HG02840 (cell line): Measurements from ENCODE around the gene LAIR2.

Experiments used
- ATAC-seq: cut with Tn5 transposase; IDR thresholded peaks from one replicate; pipeline ENCODE4 v1.9.1; 2021; ENCODE audit warnings: mild to moderate bottlenecking, moderate library complexity, moderate number of reproducible peaks; ENCODE audit not compliant: unreplicated experiment, low FRiP score

Gene LAIR2

DNA sequence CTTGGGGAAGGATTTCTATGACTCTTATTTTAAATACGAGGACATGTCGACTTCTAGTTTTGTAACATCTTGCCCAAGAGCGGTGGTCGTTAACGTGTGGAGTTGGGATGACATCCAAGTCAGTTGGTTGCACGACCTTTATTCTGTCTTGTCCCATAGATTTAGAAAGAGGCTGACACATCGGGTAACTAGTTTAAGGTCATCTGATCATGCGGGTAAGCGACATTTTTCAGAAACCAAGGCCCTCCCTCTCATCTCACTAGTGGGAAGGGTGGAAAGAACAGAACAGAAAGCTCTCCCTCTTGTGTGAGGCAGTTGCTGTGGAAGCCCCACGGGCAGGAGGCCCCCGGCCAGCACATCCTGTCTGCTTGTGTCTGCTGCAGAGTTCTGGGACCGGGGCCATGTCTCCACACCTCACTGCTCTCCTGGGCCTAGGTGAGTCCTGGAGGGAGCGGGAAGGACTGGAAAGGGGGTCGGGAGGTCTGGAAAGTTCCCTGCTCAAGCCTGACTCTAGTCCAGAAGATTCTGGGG is at the start of gene LAIR2:
TSS of gene LAIR2 (plus strand) at position 314 of the 531 bp plus-strand sequence. CDS start at position 402, 88 bp downstream.
- no peak for ATAC-seq

- no peak for ATAC-seq
Measured at GRCh38 chr19:54453921-54454780, 48.5 kb upstream of the LAIR2 start.

DNA sequence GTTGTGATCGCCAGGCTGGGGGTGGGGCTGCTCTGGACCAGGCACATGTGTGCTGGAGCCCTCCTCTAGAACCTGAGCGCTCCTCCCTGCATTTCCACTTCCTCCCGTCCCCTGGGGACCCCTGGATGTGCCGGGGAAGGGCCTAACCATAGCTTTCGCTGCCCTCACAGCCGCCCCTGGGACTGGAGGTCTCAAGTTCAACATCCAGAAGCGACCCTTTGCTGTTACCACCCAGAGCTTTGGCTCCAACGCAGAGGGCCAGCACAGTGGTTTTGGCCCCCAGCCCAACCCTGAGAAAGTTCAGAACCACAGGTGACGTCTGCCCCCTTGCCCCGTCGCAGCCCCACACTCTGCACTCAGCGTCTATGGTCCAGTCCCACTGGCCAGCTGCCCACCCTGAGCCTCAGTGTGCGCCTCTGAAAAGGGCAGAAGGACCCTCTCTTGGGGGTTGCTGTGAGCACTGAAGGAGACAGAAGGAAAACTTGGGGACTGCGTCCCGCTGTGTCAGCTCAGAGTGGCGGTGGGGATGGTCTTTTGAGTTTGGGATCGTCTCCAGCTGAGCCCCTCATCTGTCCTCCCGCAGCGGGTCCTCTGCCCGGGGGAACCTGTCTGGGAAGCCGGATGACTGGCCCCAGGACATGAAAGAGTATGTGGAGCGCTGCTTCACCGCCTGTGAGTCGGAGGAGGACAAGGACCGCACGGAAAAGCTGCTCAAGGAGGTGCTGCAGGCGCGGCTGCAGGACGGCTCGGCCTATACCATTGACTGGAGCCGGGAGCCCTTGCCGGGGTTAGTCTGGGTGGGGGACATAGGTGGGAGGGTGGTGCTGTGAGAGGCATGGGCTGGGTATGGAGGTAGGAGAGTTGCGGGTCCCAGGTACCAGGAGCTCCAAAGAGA is 47.6 kb upstream of the LAIR2 start:
- ATAC-seq: no peak

- ATAC-seq: no peak
Measured at GRCh38 chr19:54455786-54456422, 46.7 kb upstream of the LAIR2 start.

DNA sequence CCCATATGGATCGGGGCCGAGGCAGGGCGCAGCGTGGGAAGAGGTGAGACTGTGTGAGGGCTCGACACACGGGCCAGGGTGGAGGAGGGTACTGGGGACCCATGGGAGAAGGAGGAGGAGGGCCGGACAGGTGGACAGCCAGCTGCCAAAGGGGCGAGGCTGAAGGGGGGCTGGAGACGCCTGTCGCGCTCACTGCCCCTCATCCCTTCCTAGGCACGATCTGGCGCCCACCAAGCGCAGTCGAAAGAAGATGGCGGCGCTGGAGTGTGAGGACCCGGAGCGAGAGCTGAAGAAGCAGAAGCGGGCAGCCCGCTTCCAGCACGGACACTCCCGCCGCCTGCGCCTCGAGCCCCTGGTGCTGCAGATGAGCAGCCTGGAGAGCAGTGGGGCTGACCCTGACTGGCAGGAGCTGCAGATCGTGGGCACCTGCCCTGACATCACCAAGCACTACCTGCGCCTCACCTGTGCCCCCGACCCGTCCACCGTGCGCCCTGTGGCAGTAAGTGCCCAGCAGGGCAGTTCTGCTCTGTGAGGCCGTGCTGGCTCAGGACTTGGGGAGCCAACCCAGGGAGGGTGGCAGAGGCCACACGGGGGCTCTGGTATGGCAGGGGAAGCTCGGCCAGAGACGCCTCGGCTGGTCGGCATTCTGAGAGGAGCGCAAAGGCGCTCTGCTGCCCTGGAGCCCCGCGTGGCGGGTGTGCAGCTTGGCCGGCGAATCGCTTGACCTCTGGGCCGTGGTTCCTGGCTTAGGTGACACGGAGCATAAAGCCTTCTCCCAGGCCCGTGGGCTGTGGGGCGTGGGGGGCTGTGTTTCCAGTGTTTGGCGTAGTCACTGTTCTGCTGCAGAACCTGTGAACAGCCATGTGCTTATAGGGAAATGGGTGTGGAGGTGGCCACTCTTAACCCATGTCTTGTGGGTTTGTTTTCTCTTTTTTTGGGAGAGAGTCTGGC is 45.9 kb upstream of the LAIR2 start:
- ATAC-seq: no peak

DNA sequence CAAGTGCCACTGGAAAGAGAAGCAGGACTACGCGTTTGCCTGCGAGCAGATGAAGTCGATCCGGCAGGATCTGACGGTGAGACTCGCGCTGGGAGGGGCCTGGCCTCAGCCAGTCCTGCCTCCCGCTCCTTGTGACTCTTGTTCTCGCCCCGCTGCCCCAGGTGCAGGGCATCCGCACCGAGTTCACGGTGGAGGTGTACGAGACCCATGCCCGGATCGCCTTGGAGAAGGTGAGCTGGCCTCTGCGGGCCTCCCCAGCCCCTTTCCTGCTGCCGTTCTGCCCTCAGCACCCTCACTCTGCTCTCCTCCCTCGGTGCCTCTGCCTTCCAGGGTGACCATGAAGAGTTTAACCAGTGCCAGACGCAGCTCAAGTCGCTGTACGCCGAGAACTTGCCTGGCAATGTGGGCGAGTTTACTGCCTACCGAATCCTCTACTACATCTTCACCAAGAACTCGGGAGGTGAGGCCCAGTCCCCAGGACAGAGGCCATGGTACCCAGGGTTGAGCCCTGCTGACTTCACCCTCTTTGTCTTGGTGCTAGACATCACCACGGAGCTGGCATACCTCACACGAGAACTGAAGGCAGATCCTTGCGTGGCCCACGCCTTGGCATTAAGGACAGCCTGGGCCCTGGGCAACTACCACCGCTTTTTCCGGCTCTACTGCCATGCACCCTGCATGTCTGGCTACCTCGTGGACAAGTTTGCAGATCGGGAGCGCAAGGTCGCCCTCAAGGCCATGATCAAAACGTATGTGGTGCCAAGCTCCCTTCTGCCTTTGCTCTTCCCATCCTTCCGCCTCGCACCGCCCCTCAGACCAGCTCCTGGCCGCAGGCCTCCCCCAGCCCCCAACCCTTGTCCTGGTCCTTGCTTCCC is 44.6 kb upstream of the LAIR2 start:
- ATAC-seq: no peak

DNA sequence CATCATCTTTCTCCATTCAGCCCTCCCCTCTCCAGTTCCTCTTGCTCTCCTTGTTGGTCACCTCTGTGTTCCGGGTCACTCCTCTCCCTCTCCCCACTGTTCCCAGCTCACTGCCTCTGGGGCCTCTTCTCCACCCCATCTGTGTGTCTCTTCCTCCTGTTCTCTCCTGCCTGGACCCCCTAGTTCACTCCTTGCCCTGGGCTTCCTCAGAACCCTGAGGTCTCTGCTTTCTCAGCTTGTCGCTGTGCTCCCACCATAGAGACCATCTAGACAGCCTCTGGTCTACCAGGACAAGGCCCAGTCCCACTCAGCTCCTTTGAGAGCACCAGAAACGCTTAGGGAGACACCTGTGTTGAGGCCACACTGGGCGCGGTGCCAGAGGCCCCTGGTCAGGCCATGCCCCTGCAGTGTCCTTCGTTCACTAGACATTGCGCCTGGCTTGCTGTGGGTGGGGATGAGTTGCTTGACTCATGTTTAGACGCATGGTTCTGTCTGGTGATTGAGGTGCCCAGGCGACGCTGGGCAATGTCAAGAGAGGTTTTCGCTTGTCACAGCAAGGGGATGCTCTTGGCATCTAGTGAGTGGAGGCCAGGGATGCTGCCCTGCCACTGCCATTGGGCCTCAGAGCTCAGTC is 43.9 kb upstream of the LAIR2 start:
- ATAC-seq: no peak

GRCh38 chr19:54459282-54460229 is 43.1 kb upstream of the LAIR2 start:
- ATAC-seq: no peak

- ATAC-seq: no peak
Measured at GRCh38 chr19:54460230-54461005, 42.2 kb upstream of the LAIR2 start.

DNA sequence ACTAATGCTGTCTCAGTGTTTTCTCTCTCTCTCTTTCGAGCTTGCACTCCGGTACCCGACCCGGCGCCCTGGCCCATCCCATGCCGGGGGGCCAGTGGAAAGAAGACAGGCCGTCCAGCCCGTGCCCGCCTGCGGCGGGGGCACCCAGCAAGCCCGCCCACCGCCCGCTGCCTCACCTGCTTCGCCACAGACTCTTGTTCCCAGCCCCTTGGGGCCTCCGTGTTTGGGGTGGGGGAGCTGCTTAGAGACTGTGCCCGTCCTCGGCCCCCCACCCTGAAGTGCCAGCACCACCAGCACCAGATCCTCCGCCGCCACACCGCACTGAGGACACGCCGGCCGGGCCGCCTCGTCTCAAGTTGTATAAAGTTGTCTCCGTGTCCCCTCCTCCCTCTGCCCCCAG is 41.4 kb upstream of the LAIR2 start:
- ATAC-seq: no peak

DNA sequence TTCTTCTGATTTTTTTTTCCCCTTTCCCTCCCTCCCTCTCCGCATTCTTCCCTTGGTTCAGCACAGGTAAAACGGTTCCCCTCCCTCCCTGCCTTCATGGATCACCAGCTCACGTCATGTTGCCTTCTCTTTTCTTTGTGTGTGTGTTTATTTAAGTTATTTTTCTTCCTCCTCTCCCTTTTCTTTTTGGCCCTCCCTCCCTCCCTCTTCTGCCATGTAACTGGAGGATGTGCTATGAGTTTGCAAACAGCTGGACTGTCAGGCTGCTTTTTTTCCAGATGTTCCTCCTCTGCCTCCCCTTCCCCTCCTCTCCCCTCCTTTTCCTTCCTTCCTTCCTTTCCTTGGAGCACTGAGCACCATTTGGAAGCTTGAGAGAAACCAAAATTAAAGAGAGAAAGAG is 41.0 kb upstream of the LAIR2 start:
- no peak for ATAC-seq

DNA sequence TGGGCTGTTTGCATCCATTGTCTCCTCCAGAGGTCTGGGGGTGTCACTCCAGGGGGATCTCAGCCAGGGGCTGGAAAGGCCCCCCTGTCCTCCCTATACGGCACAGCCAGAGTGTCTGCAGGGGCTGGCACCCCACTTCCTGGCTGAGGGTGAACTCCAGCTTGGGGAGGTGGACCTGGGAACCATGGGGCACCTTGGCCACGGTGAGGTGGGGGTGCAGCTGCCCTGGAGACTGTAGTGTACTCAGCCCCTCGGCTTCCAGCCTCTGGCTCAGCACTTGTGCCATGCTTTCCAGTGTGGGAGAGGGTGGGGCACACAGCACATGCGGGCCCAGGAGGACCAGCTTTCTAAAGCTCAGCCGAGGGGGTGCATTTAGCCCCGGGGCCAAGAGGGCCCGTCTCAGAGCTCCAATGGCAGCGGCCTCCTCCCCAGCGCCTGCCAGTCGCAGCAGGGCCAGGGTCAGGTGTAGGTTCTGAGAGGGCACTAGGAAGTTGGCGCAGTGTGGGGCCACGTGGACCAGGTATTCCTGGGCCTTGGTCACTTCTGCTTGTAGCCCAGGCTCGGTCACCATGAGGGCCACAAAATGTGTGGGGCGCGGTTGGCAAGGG is 40.5 kb upstream of the LAIR2 start:
- no peak for ATAC-seq

DNA sequence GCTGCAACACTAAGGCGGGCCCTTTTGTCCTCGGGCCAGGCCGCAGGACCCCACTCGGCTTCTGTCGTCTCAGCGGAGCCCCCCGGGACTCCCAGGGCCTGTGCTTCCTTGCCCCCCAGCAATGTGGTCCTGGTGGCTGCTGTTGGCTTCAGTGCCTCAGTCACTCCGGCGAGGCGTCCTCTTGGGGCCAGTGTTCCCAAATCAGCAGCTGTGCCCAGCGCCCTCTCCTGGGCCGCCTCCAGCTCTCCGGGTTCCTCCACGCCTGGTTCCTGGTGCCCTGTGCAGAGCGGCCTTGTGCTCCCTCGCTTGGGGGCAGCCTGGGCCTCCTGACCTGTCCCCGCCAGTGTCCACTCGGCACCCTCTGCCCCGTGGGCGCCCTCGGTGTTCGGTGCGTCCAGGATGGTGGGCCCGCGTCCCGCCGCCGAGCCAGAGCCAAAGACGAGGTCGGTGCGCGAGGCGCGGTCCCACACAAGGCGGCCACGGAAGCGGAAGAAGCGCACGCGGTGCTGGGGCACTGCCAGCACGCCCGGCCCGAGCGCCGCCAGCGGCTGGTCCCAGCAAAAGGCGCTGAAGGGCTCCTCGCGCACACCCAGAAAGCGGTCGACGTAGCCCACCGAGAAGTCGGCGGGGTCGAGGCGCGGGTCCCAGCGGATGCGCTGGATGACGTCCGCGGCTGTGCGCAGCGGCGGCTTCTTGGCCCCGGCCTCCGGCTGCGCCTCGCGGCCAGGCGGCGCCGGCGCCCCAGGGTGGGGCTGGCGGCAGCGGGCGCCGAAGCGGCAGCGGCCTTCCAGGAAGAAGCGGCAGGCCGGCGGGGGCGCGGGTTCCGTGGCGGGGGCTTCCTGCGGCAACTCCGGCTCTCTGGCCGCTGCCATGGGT is 39.7 kb upstream of the LAIR2 start:
- peak; percentile 10 for ATAC-seq

- peak; percentile 64 for ATAC-seq
Measured at GRCh38 chr19:54463531-54464043, 39.0 kb upstream of the LAIR2 start, which contains the start of gene LENG9. TSS of gene LENG9 (minus strand) at chr19:54463778. CDS start at chr19:54463526, 252 bp downstream.
